Measurements from ENCODE around the gene MRGPRG.

DNA sequence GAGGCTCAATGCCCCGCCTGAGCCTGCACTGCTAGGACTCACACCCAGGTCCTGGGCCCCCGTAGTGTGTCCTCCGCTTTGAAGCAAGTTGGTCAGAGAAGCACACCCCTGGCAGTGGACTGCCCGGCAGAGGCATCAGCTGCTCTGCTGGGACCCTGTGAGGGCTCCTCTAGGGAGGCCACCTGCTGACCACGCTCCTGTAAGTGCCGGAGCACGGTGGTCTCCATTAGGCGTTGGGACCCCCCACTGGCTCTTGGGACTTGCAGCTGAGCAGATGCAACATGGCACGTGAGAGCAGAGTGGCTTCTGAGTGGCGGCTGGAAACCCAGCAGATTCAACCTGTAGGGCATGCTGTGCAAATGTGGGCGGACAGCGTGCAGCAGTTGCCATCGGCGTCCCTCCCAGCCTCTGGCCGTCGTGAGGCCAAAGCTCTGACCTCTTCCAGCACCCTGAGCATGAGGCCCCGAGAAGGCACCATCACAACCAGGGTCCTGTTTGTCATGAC lies 16.9 kb downstream of the MRGPRG start:
- no peak for TF ChIP-seq EZH2 (IDR thresholded peaks at IDR 0.05; ENCODE audit: low read length, missing control alignments)
- TF ChIP-seq, protein P1, sequence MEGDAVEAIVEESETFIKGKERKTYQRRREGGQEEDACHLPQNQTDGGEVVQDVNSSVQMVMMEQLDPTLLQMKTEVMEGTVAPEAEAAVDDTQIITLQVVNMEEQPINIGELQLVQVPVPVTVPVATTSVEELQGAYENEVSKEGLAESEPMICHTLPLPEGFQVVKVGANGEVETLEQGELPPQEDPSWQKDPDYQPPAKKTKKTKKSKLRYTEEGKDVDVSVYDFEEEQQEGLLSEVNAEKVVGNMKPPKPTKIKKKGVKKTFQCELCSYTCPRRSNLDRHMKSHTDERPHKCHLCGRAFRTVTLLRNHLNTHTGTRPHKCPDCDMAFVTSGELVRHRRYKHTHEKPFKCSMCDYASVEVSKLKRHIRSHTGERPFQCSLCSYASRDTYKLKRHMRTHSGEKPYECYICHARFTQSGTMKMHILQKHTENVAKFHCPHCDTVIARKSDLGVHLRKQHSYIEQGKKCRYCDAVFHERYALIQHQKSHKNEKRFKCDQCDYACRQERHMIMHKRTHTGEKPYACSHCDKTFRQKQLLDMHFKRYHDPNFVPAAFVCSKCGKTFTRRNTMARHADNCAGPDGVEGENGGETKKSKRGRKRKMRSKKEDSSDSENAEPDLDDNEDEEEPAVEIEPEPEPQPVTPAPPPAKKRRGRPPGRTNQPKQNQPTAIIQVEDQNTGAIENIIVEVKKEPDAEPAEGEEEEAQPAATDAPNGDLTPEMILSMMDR (conservative IDR thresholded peaks at IDR 0.05 in 1 of 2, IDR thresholded peaks at IDR 0.05 in 1 of 2; ENCODE audit: low read depth in 1 of 2, low read length in 2 of 2) = no peak

Data from fibroblast of lung (primary cell).